ENCODE data around the gene NAV1.

NAV1 gene

GRCh38 chr1:201515062-201515750, 23.7 kb upstream of the NAV1 start:
- Histone ChIP-seq H4K20me1 (ENCODE audit: insufficient read depth, low read length) (no peaks in the 10 kb centered on the region), H3K9me2 (replicated peaks; ENCODE audit: insufficient read depth, low read length) (no peaks in the 10 kb centered on the region), H3K27me3 (replicated peaks; ENCODE audit: insufficient read depth, low read length) (no peaks in the 10 kb centered on the region), H3K4me3 (ENCODE audit: low read length) (no peak overlapping the region), H3K79me2 (ENCODE audit: low read length) (no peaks in the 10 kb centered on the region), H3K9me3 (replicated peaks; ENCODE audit: insufficient read depth, low read length) (no peaks in the 10 kb centered on the region), H3K4me2 (ENCODE audit: low read depth, low read length) (no peak overlapping the region), H3K4me1 (ENCODE audit: low read length) (peaks cover 15% of the 10 kb centered on the region), H2AFZ (ENCODE audit: low read length) (no peak overlapping the region), H3K27ac (ENCODE audit: low read length) (no peak overlapping the region), H3F3A (ENCODE audit: insufficient read depth, low read length) (peaks cover 13% of the 10 kb centered on the region), H3K9ac (ENCODE audit: low read length) (no peak overlapping the region), H3K36me3 (replicated peaks; ENCODE audit: insufficient read depth, low read length) (no peaks in the 10 kb centered on the region)
- TF ChIP-seq EZH2phosphoT487 (IDR thresholded peaks at IDR 0.05; ENCODE audit: low read length): no peak
- no peak for TF ChIP-seq EZH2 (optimal IDR thresholded peaks at IDR 0.05; ENCODE audit: low read depth, low read length)
- TF ChIP-seq CTCF (IDR thresholded peaks at IDR 0.05; ENCODE audit: low read length): no peak
- DNase-seq: no peak

DNA sequence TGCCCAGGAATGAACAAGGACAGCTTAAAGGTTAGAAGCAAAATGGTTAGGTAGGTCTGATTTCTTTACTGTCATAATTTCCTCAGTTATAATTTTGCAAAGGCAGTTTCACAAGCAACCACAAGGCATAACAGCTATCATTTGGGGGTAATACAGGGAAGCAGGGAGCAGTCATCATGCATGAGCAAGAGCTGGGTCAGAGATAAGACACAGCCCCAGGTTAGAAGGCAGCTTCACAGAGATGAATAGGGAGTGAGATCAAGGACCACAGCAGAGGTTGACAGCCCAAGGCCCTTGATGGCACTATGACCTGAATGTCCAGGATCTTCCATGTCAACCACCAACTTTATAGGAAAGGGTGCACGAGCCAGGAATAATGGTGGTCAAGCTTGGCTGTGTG, 23.0 kb upstream of the NAV1 start:
- Histone ChIP-seq H3K27ac (ENCODE audit: low read length) (no peak overlapping the region), H4K20me1 (ENCODE audit: insufficient read depth, low read length) (no peaks in the 10 kb centered on the region), H3K36me3 (replicated peaks; ENCODE audit: insufficient read depth, low read length) (no peaks in the 10 kb centered on the region), H3K9me3 (replicated peaks; ENCODE audit: insufficient read depth, low read length) (no peaks in the 10 kb centered on the region), H3K4me2 (ENCODE audit: low read depth, low read length) (no peak overlapping the region), H3K4me1 (ENCODE audit: low read length) (peaks cover 15% of the 10 kb centered on the region), H3K9ac (ENCODE audit: low read length) (no peak overlapping the region), H3K9me2 (replicated peaks; ENCODE audit: insufficient read depth, low read length) (no peaks in the 10 kb centered on the region), H2AFZ (ENCODE audit: low read length) (no peak overlapping the region), H3K27me3 (replicated peaks; ENCODE audit: insufficient read depth, low read length) (no peaks in the 10 kb centered on the region), H3F3A (ENCODE audit: insufficient read depth, low read length) (peaks cover 13% of the 10 kb centered on the region), H3K79me2 (ENCODE audit: low read length) (no peaks in the 10 kb centered on the region), H3K4me3 (ENCODE audit: low read length) (no peak overlapping the region)
- TF ChIP-seq EZH2phosphoT487 (IDR thresholded peaks at IDR 0.05; ENCODE audit: low read length) (no peak), CTCF (IDR thresholded peaks at IDR 0.05; ENCODE audit: low read length) (no peak), EZH2 (optimal IDR thresholded peaks at IDR 0.05; ENCODE audit: low read depth, low read length) (no peak)
- DNase-seq: no peak

DNA sequence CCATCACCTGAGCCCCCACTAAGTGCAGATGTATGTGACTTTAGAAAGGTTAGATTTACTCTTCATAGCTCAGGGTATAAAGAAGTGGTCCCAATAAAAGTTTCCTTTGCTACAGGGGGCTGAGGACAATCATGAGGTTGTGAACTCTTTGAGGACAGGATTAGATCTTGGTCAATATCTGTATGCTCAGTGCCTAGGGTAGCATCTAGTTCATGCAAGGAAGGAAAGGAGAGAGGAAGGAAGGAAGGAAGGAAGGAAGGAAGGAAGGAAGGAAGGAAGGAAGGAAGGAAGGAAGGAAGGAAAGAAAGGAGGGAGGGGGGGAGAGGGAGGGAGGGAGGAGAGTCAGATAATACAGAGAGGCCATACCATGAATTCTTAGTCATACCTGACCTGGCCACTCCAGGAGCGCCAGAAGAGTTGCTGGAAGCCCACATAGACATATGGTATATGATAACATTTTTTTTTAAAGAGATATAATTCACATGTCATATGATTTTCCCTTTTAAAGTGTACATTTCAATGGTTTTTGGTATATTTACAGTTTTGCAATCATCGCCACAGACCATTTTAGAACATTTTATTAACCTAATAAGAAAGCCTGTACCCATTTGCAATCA, 22.3 kb upstream of the NAV1 start:
- peaks cover 12% of the 10 kb centered on the region for H3K4me1 ChIP-seq (ENCODE audit: low read length)
- no peaks in the 10 kb centered on the region for H4K20me1 ChIP-seq (ENCODE audit: insufficient read depth, low read length)
- H3K36me3 ChIP-seq (replicated peaks; ENCODE audit: insufficient read depth, low read length): no peaks in the 10 kb centered on the region
- TF ChIP-seq EZH2 (optimal IDR thresholded peaks at IDR 0.05; ENCODE audit: low read depth, low read length) (no peak), CTCF (IDR thresholded peaks at IDR 0.05; ENCODE audit: low read length) (no peak), EZH2phosphoT487 (IDR thresholded peaks at IDR 0.05; ENCODE audit: low read length) (no peak)
- DNase-seq: no peak
- no peak overlapping the region for H3K4me2 ChIP-seq (ENCODE audit: low read depth, low read length)
- H2AFZ ChIP-seq (ENCODE audit: low read length): no peak overlapping the region
- H3K9ac ChIP-seq (ENCODE audit: low read length): no peak overlapping the region
- no peak overlapping the region for H3K4me3 ChIP-seq (ENCODE audit: low read length)
- H3K27ac ChIP-seq (ENCODE audit: low read length): no peak overlapping the region
- H3K9me2 ChIP-seq (replicated peaks; ENCODE audit: insufficient read depth, low read length): no peaks in the 10 kb centered on the region
- H3K27me3 ChIP-seq (replicated peaks; ENCODE audit: insufficient read depth, low read length): no peaks in the 10 kb centered on the region
- H3F3A ChIP-seq (ENCODE audit: insufficient read depth, low read length): peaks cover 11% of the 10 kb centered on the region
- no peaks in the 10 kb centered on the region for H3K9me3 ChIP-seq (replicated peaks; ENCODE audit: insufficient read depth, low read length)
- H3K79me2 ChIP-seq (ENCODE audit: low read length): no peaks in the 10 kb centered on the region
